ENCODE measurements around the gene GGCT. TPM values are rescaled to one million over a fixed set of nuclear protein-coding genes. Genes with fewer than 3 reads are reported as not detected.

GGCT gene, protein sequence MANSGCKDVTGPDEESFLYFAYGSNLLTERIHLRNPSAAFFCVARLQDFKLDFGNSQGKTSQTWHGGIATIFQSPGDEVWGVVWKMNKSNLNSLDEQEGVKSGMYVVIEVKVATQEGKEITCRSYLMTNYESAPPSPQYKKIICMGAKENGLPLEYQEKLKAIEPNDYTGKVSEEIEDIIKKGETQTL
- total RNA-seq (2021; ENCODE audit: unreplicated experiment) (52.2 TPM), Bru-seq, nascent RNA (percentile 86 among the genes with signal in this experiment), BruChase-seq, experiment 1, labeled RNA remaining after a 2-hour chase (percentile 96 among the genes with signal in this experiment), BruChase-seq, experiment 2, labeled RNA remaining after a 6-hour chase (percentile 98 among the genes with signal in this experiment)
- 29.6 TPM for polyA plus RNA-seq (2012; ENCODE audit: insufficient read length)
- long read RNA-seq, transcript GGCT-207 (3 exons, 1,012 nt): minor isoform, 11 of 63 reads
- long read RNA-seq, transcript GGCT-202 (4 exons, 1,173 nt): major isoform, 43 of 63 reads
- long read RNA-seq, partial matches to known transcripts: 4 of 63 reads
- long read RNA-seq, other reads (novel, unspliced or antisense): 4 of 63 reads

DNA sequence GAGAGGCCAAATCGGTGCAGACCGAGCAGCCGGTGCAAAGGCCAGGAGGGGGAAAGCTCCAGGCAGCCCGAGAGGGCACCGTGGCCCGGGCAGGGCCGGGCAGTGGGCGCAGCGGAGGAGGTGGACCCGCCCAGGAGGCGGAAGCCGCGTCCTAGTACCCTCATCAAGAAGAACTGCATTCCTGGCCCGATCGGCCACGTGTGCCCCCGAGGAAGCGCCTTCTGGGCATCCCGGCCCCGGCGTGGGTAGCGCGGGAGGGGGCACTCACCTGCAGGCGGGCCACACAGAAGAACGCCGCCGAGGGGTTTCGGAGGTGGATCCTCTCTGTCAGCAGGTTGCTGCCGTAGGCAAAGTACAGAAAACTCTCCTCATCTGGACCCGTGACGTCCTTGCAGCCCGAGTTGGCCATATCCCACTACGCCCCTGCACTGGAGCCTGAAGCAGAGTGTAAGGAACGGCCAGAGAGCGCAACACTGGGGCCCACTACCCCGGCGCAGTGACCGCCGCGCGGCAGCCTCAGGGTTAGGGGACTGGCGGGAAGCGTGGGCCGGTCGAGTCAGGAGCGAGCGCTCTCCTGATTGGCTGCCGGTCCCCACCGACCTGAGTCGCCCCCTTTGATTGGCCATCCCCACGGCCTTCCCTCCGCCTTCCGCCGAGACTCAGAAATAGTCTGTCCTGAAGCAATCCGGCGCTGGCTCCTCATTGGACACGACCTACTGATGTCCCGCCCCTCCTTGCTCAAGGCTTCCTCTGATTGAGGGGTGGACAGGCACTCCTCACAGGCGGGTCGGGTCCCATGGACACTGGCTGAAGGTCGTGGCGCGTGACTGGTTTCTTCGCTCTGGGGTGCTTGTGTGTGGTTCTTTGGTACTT, at the start of gene GGCT:
Gene GGCT (minus strand): TSS at position 529 of the 873 bp plus-strand sequence. CDS start 120 bp downstream, at position 409.
- POLR2A ChIA-PET: no interaction called here
- intact Hi-C loops (cut with micrococcal nuclease; ENCODE audit: unreplicated experiment): no loop called here
- CTCF ChIA-PET: interaction anchor here (1.5 kb wide), 1 partner anchor 60 kb away, joined by 3 read pairs; no protein-coding TSS in a partner anchor

DNA sequence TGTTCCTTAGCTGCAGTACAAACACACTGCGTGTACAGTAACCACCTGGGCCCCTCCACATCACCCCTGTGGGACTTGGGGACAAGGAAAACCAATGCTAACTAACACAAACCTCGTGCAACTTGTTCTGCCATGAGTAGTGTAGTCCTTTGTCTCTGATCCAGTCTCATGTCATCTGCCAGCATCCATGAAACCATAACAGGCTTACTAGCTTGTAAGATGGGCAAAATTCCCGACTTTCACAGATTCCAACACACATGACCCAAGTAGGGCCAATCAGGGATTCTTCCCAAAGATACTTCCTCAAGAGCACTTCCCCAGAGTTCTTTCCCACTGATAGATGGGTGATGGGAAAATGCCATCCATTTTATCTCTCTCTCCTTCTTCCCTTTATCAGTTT, 48.9 kb upstream of the GGCT start:
- H3K36me3 ChIP-seq (ENCODE audit: control insufficient read depth, insufficient read depth, low read length): no peaks in the 10 kb centered on the region
- BruUV-seq (replicated peaks): no TSS peak
- intact Hi-C loops (cut with micrococcal nuclease; ENCODE audit: unreplicated experiment): no loop called here
- H3K9me3 ChIP-seq (ENCODE audit: control insufficient read depth, insufficient read depth, low read depth, low read length): no peaks in the 10 kb centered on the region
- no peak overlapping the region for H3K27ac ChIP-seq (ENCODE audit: low read length)
- peaks cover 3% of the 10 kb centered on the region; the same call in 1 of the 2 replicates for H3K4me1 ChIP-seq (ENCODE audit: control insufficient read depth, insufficient read depth, low read length)
- TF ChIP-seq POLR2AphosphoS5 (IDR thresholded peaks at IDR 0.05; ENCODE audit: low read depth, low read length): no peak
- TF ChIP-seq, protein P1, sequence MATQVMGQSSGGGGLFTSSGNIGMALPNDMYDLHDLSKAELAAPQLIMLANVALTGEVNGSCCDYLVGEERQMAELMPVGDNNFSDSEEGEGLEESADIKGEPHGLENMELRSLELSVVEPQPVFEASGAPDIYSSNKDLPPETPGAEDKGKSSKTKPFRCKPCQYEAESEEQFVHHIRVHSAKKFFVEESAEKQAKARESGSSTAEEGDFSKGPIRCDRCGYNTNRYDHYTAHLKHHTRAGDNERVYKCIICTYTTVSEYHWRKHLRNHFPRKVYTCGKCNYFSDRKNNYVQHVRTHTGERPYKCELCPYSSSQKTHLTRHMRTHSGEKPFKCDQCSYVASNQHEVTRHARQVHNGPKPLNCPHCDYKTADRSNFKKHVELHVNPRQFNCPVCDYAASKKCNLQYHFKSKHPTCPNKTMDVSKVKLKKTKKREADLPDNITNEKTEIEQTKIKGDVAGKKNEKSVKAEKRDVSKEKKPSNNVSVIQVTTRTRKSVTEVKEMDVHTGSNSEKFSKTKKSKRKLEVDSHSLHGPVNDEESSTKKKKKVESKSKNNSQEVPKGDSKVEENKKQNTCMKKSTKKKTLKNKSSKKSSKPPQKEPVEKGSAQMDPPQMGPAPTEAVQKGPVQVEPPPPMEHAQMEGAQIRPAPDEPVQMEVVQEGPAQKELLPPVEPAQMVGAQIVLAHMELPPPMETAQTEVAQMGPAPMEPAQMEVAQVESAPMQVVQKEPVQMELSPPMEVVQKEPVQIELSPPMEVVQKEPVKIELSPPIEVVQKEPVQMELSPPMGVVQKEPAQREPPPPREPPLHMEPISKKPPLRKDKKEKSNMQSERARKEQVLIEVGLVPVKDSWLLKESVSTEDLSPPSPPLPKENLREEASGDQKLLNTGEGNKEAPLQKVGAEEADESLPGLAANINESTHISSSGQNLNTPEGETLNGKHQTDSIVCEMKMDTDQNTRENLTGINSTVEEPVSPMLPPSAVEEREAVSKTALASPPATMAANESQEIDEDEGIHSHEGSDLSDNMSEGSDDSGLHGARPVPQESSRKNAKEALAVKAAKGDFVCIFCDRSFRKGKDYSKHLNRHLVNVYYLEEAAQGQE (IDR thresholded peaks at IDR 0.05; ENCODE audit: insufficient read depth in 1 of 2, low read depth in 2 of 2, low read length in 1 of 2): no peak
- no peak for TF ChIP-seq SIN3A (IDR thresholded peaks at IDR 0.05; ENCODE audit: borderline replicate concordance, insufficient read depth, low read depth, low read length)
- TF ChIP-seq, protein P2, sequence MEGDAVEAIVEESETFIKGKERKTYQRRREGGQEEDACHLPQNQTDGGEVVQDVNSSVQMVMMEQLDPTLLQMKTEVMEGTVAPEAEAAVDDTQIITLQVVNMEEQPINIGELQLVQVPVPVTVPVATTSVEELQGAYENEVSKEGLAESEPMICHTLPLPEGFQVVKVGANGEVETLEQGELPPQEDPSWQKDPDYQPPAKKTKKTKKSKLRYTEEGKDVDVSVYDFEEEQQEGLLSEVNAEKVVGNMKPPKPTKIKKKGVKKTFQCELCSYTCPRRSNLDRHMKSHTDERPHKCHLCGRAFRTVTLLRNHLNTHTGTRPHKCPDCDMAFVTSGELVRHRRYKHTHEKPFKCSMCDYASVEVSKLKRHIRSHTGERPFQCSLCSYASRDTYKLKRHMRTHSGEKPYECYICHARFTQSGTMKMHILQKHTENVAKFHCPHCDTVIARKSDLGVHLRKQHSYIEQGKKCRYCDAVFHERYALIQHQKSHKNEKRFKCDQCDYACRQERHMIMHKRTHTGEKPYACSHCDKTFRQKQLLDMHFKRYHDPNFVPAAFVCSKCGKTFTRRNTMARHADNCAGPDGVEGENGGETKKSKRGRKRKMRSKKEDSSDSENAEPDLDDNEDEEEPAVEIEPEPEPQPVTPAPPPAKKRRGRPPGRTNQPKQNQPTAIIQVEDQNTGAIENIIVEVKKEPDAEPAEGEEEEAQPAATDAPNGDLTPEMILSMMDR (IDR thresholded peaks at IDR 0.05): no peak
- no peak overlapping the region for H3K4me3 ChIP-seq (ENCODE audit: low read depth in 2 of 2, low read length in 2 of 2)
- ATAC-seq (no peak), DNase-seq (ENCODE audit: low read depth, low spot score) (no peak)
- CTCF ChIA-PET: no interaction called here
- H3K27me3 ChIP-seq (ENCODE audit: control insufficient read depth, insufficient read depth, low read length): no peaks in the 10 kb centered on the region
- in situ Hi-C loops (cut with HindIII; ENCODE audit: low pct_unique_long_range_greater_than_20kb, low sequenced_read_pairs): no loop called here
- POLR2A ChIA-PET: no interaction called here

More for the DNA sequence above, at the start of gene GGCT:
- TF ChIP-seq POLR2AphosphoS5 (IDR thresholded peaks at IDR 0.05; ENCODE audit: low read depth, low read length) (peak; percentile 96), SIN3A (IDR thresholded peaks at IDR 0.05; ENCODE audit: borderline replicate concordance, insufficient read depth, low read depth, low read length) (peak; percentile 68; the same call in 1 of the 2 replicates), TCF7L2 (IDR thresholded peaks at IDR 0.05; ENCODE audit: low read depth, low read length) (peak; percentile 46; the same call in 1 of the 2 replicates)
- TF ChIP-seq, protein P2 (IDR thresholded peaks at IDR 0.05): no peak
- TF ChIP-seq, protein P1 (IDR thresholded peaks at IDR 0.05; ENCODE audit: insufficient read depth in 1 of 2, low read depth in 2 of 2, low read length in 1 of 2): no peak
- peak within 1 kb of the TSS; percentile 89 to 94 for H3K4me3 ChIP-seq (ENCODE audit: low read depth in 2 of 2, low read length in 2 of 2)
- in situ Hi-C loops (cut with HindIII; ENCODE audit: low pct_unique_long_range_greater_than_20kb, low sequenced_read_pairs): no loop called here
- DNase-seq (ENCODE audit: low read depth, low spot score) (peak; percentile 94), ATAC-seq (peak; percentile 99)
- peak within 1 kb of the TSS; percentile 94 for H3K27ac ChIP-seq (ENCODE audit: low read length)
- H3K27me3 ChIP-seq (ENCODE audit: control insufficient read depth, insufficient read depth, low read length): no peaks in the 10 kb centered on the region
- BruUV-seq (replicated peaks): no TSS peak
- H3K4me1 ChIP-seq (ENCODE audit: control insufficient read depth, insufficient read depth, low read length): peaks cover 15% of the 10 kb centered on the region; the same call in 1 of the 2 replicates
- no peaks in the 10 kb centered on the region for H3K9me3 ChIP-seq (ENCODE audit: control insufficient read depth, insufficient read depth, low read depth, low read length)
- H3K36me3 ChIP-seq (ENCODE audit: control insufficient read depth, insufficient read depth, low read length): no peaks in the 10 kb centered on the region

All from Panc1 (cell line).